ENCODE results near the gene ZSCAN1. TPM values are rescaled to one million over a fixed set of nuclear protein-coding genes. Genes with fewer than 3 reads are reported as not detected.

ZSCAN1 gene
- total RNA-seq, 1 donor from 2014 or later = 0.40 TPM

Other genes starting within 250 kb of the ZSCAN1 start
- 6.6 TPM for gene ZNF552, start 219.1 kb upstream of the ZSCAN1 start, total RNA-seq
- 13.2 TPM for gene ZNF587B, start 203.7 kb upstream of the ZSCAN1 start, total RNA-seq
- 40.1 TPM for gene ZNF587, start 184.2 kb upstream of the ZSCAN1 start, total RNA-seq
- 10.2 TPM for gene ZNF814, start 145.0 kb upstream of the ZSCAN1 start, total RNA-seq
- 24.8 TPM for gene ZNF417, start 117.4 kb upstream of the ZSCAN1 start, total RNA-seq
- 14.0 TPM for gene ZNF418, start 98.6 kb upstream of the ZSCAN1 start, total RNA-seq
- 6.5 TPM for gene ZNF256, start 86.3 kb upstream of the ZSCAN1 start, total RNA-seq
- gene C19orf18, start 59.5 kb upstream of the ZSCAN1 start, total RNA-seq = 0.94 TPM
- gene ZNF606, start 31.2 kb upstream of the ZSCAN1 start, total RNA-seq = 20.3 TPM
- 11.0 TPM for gene ZNF135, start 25.3 kb downstream of the ZSCAN1 start, total RNA-seq
- 70.1 TPM for gene ZSCAN18, start 64.2 kb downstream of the ZSCAN1 start, total RNA-seq
- 11.8 TPM for gene ZNF329, start 116.8 kb downstream of the ZSCAN1 start, total RNA-seq
- 32.0 TPM for gene ZNF274, start 149.0 kb downstream of the ZSCAN1 start, total RNA-seq
- gene ZNF544, start 194.9 kb downstream of the ZSCAN1 start, total RNA-seq = 28.9 TPM
- gene ZNF8, start 244.9 kb downstream of the ZSCAN1 start, total RNA-seq = 6.9 TPM

Data from sciatic nerve (tissue), 1 donor.